ENCODE data around the gene CHM.
"Not testable (repeated sequence)": the region's sequence is repeated elsewhere in the genome, so short reads cannot be mapped to it uniquely, and the experiment has no call there.

Gene CHM

DNA sequence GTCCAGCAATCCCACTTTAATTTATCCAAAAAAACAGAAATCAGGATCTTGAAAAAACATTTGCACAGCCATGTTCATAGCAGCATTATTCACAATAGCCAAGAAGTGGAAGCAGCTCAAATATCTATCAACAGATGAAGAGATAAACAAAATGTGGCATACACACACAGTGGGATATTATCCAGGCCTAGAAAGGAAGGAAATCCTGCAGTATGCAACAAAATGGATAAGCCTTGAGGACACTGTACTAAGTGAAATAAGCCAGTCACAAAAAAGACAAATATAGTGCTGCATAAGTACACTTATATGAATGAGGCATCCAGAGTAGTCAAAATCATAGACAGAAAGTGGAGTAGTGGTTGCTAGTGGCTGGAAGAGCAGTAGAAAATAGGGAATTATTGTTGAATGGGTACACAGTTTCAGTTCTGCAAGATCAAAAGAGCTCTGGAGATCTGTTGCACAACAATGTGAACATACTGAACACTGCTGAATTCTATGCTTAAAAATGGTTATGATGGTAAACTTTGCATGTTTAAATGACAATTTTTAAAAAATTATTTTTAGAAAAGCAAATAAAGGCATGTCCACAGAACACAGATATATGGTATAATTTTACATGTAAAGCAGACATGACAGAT, 25.6 kb downstream of the CHM start:
- TF ChIP-seq TAF1 (IDR thresholded peaks at IDR 0.05; ENCODE audit: borderline replicate concordance, low read depth, low read length): no peak
- no peak for TF ChIP-seq POLR2A (IDR thresholded peaks at IDR 0.05; ENCODE audit: low read depth, low read length)
- TF ChIP-seq POLR2AphosphoS5 (IDR thresholded peaks at IDR 0.05; ENCODE audit: low read depth, low read length): no peak
- FAIRE-seq: no peak
- no peak for DNase-seq (ENCODE audit: insufficient read length)

DNA sequence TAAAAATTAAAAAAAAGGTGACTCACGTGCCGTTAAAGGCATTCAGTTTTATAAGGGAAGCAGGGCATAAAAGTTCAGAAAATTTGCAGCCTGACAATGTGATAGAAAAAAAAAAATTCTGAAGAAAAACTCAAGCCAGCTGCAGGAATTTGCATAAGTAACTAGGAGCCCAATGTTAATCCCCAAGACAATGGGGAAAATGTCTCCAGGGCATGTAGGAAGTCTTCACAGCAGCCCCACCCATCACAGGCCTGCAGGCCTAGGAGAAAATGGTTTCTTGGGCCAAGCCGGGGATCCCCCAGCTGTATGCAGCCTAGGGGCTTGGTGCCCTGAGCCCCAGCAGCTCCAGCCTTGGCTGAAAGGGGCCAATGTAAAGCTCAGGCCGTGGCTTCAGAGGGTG, 31.2 kb downstream of the CHM start:
- DNase-seq (ENCODE audit: insufficient read length) (no peak), FAIRE-seq (no peak)
- TF ChIP-seq POLR2AphosphoS5 (IDR thresholded peaks at IDR 0.05; ENCODE audit: low read depth, low read length) (no peak), POLR2A (IDR thresholded peaks at IDR 0.05; ENCODE audit: low read depth, low read length) (no peak), TAF1 (IDR thresholded peaks at IDR 0.05; ENCODE audit: borderline replicate concordance, low read depth, low read length) (no peak)

DNA sequence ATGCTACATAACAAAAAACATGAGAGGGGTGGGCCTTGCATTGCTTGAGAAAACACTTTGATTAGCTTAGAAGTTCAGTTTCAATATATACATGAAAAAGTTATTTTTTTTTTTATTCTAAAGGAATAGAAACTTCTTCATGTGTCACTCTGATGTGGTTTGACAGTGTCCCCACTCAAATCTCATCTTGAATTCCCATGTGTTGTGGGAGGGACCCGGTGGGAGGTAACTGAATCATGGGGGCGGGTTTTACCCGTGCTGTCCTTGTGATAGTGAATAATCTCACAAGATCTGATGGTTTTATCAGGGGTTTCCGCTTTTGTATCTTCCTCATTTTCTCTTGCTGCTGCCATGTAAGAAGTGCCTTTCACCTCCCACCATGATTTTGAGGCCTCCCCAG, 32.4 kb downstream of the CHM start:
- DNase-seq (ENCODE audit: insufficient read length); FAIRE-seq: not testable (repeated sequence)

DNA sequence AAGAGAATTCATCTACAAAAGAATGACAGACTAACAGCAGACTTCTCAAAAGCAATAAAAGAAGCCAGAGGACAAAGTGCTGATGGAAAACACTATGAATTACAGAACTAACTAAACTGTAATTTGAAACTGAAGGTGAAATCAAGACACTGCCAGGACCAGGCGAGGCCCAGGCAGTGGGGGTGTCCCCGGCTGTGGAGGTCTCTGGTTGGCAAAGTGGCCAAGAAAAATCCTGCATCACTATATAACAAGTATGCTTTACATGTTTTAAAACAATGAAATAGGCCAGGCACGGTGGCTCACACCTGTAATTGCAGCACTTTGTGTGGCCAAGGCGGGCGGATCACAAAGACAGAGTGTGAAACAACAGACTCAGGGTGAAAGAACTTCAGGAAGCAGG, 32.9 kb downstream of the CHM start:
- TF ChIP-seq POLR2A (IDR thresholded peaks at IDR 0.05; ENCODE audit: low read depth, low read length) (no peak), POLR2AphosphoS5 (IDR thresholded peaks at IDR 0.05; ENCODE audit: low read depth, low read length) (no peak), TAF1 (IDR thresholded peaks at IDR 0.05; ENCODE audit: borderline replicate concordance, low read depth, low read length) (no peak)
- no peak for FAIRE-seq
- no peak for DNase-seq (ENCODE audit: insufficient read length)

DNA sequence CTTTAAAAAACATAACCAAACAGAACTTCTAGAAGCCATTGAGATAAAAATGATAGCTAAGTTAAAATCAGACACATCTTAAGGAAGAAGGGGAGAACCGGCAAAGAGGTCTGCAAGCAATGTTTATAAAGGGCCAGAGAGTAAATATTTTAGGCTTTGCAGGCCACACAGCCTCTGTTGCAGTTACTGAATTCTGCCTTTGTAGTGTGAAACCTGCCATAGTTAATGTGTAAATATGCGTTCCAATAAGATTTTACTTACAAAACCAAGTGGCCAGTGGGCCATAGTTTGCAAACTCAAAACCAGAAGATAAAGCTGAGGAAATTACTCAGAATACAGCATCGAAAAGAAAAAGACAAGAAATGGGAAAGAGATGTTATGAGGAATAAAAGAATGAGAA, 33.6 kb downstream of the CHM start:
- no peak for DNase-seq (ENCODE audit: insufficient read length)
- FAIRE-seq: no peak
- TF ChIP-seq TAF1 (IDR thresholded peaks at IDR 0.05; ENCODE audit: borderline replicate concordance, low read depth, low read length): no peak
- no peak for TF ChIP-seq POLR2AphosphoS5 (IDR thresholded peaks at IDR 0.05; ENCODE audit: low read depth, low read length)
- no peak for TF ChIP-seq POLR2A (IDR thresholded peaks at IDR 0.05; ENCODE audit: low read depth, low read length)

DNA sequence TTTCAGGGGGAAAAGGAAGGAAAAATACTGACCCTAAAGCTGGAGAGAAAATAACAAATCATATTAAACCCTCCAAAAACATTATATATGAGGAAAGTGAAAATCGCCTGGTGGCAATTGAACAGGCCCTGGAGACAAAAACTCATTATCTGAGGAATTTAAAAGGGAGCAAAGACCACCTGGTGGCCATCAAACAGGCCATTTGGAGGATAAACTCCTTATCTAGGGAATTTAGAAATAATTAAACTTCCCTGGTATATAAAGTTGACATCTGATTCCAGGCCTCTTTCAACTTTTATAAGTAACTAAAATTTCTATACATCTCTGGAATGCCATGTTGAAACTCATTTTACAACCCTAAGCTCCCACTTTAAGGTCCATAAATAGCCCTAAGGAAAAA, 35.2 kb downstream of the CHM start:
- no peak for FAIRE-seq
- TF ChIP-seq TAF1 (IDR thresholded peaks at IDR 0.05; ENCODE audit: borderline replicate concordance, low read depth, low read length): no peak
- no peak for TF ChIP-seq POLR2AphosphoS5 (IDR thresholded peaks at IDR 0.05; ENCODE audit: low read depth, low read length)
- TF ChIP-seq POLR2A (IDR thresholded peaks at IDR 0.05; ENCODE audit: low read depth, low read length): no peak
- DNase-seq (ENCODE audit: insufficient read length): no peak

DNA sequence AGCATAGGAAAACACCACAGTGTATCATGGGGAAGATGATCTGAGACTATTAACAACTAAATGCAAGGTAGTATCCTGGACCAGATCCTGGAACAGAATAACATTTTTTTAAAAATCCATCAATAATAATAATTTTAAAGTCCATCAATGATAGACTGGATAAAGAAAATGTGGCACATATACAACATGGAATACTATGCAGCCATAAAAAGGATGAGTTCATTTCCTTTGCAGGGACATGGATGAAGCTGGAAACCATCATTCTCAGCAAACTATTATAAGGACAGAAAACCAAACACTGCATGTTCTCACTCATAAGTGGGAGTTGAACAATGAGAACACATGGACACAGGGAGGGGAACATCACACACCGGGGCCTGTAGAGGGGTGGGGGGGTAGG, 37.6 kb downstream of the CHM start:
- FAIRE-seq; DNase-seq (ENCODE audit: insufficient read length): not testable (repeated sequence)

DNA sequence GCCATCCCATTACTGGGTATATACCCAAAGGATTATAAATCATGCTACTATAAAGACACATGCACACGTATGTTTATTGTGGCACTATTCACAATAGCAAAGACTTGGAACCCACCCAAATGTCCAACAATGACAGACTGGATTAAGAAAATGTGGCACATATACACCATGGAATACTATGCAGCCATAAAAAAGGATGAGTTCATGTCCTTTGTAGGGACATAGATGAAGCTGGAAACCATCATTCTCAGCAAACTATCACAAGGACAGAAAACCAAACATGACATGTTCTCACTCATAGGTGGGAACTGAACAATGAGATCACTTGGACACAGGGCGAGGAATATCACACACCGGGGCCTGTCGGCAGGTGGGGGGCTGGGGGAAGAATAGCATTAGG, 39.5 kb downstream of the CHM start:
- FAIRE-seq; DNase-seq (ENCODE audit: insufficient read length): not testable (repeated sequence)

DNA sequence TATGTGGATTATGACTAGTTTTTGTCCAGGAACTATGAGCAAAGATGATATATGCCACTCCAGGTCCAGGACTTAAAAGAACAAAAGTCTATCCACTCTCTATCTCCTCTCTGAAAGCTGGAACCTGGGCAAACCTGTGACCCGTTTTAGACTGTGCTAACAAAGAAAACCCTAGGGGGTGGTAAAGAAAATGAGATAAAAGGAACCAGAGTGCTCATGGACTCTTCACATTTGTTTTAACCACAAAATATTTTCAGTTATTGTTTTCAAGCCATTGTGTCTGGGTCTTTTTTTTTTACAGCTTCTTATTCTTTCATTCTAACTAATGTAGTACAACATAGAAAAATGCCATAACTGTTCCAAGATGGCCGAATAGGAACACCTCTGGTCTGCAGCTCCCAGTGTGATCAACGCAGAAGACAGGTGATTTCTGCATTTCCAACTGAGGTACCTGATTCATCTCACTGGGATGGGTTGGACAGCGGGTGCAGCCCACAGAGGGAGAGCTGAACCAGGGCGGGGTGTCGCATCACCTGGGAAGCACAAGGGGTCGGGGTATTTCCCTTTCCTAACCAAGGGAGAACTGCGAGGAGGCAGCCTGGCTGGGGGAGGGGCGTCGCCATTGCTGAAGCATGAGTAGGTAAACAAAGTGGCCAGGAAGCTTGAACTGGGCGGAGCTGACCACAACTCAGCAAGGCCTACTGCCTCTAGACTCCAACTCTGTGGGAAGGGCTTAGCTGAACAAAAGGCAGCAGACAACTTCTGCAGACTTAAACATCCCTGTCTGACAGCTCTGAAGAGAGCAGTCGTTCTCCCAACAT, 45.1 kb downstream of the CHM start:
- TF ChIP-seq TAF1 (IDR thresholded peaks at IDR 0.05; ENCODE audit: borderline replicate concordance, low read depth, low read length) (no peak), POLR2AphosphoS5 (IDR thresholded peaks at IDR 0.05; ENCODE audit: low read depth, low read length) (no peak), POLR2A (IDR thresholded peaks at IDR 0.05; ENCODE audit: low read depth, low read length) (no peak)
- FAIRE-seq (no peak), DNase-seq (ENCODE audit: insufficient read length) (no peak)

DNA sequence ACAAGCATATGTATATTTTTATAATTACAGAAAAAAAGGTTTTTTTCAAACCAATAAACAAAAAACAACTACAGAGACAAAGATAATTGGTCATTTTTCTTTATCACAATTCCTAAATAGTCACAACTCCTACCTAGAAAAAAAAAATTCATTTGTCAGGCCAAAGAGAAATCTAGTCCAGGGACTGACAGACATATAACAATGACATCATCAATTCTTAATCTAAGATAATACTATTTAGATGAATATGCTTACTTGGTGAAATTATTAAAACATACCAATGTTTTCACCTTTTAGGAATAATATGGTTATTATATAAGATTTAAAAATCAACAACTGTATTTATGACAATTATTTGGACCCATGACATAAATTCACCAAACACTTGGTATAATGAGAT, 48.4 kb downstream of the CHM start:
- FAIRE-seq (no peak), DNase-seq (ENCODE audit: insufficient read length) (no peak)
- no peak for TF ChIP-seq POLR2AphosphoS5 (IDR thresholded peaks at IDR 0.05; ENCODE audit: low read depth, low read length)

DNA sequence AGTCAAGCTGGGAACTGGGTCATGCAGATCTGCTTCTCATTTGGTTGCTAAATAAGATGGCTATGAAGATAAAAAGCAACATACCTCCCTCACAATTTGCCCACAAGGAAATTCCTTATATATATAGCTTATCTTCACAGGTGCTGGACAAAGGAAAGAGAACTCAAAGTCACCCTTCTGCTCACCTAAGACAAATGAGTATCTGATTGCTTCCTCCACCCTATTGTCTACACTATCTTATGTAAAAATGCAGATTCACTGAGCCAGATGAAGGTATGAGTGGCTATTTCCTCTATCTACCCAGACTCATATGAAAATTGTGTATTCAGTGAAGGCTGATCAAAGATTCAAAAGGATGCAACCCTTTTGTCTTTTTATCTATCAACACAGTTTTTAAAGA, 50.8 kb downstream of the CHM start:
- no peak for FAIRE-seq
- no peak for DNase-seq (ENCODE audit: insufficient read length)
- TF ChIP-seq POLR2A (IDR thresholded peaks at IDR 0.05; ENCODE audit: low read depth, low read length) (no peak), POLR2AphosphoS5 (IDR thresholded peaks at IDR 0.05; ENCODE audit: low read depth, low read length) (no peak), TAF1 (IDR thresholded peaks at IDR 0.05; ENCODE audit: borderline replicate concordance, low read depth, low read length) (no peak)

DNA sequence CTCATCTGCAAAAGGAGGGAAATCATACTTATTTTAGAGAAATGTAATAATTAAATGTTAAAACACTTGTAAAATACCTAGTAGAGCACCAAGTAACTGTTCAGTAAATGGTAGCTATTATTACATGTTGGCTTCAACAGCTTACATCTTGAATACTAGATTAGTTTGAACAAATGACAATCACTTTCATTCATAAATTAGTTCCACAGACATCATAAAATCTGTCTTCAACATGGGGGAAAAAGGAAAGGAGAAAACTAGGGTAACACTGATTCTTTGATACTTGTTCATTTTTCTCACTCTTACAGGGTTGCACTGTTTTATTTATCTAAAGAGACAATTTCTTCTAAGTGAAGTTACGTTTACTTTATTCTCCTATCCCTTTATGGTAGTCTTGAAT, 51.7 kb downstream of the CHM start:
- FAIRE-seq: no peak
- TF ChIP-seq POLR2AphosphoS5 (IDR thresholded peaks at IDR 0.05; ENCODE audit: low read depth, low read length) (no peak), POLR2A (IDR thresholded peaks at IDR 0.05; ENCODE audit: low read depth, low read length) (no peak), TAF1 (IDR thresholded peaks at IDR 0.05; ENCODE audit: borderline replicate concordance, low read depth, low read length) (no peak)
- no peak for DNase-seq (ENCODE audit: insufficient read length)

DNA sequence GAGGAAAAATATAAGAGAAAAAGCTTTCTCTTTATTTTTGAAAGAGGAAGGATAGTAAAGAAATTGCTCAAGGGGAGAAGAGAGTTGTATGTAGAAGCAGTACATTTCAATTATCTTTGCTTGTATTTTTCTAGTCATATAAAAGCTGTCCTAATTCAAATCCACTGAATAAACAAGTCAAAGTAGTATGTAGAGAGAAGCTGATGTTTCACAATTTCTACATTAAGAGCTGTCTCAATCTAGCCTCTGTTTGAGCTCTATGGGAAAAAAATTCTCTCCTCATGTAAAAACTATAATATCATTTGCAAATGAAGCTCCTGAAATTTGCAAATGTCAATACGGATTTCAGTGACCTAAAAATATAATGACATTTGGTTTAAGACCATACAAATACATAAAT, 52.6 kb downstream of the CHM start:
- no peak for TF ChIP-seq POLR2A (IDR thresholded peaks at IDR 0.05; ENCODE audit: low read depth, low read length)
- TF ChIP-seq POLR2AphosphoS5 (IDR thresholded peaks at IDR 0.05; ENCODE audit: low read depth, low read length): no peak
- no peak for TF ChIP-seq TAF1 (IDR thresholded peaks at IDR 0.05; ENCODE audit: borderline replicate concordance, low read depth, low read length)
- no peak for FAIRE-seq
- DNase-seq (ENCODE audit: insufficient read length): no peak
